T follicular helper cell (primary cell): ENCODE results near the gene DENND5B.
"Not testable (repeated sequence)": the region's sequence is repeated elsewhere in the genome, so short reads cannot be mapped to it uniquely, and the experiment has no call there.

Experiments used
- DNase-seq: peaks from one replicate; pipeline ENCODE4 v3.0.0-alpha.2; 2020; ENCODE audit warnings: low read depth
- total RNA-seq, 2 experiments: gene quantifications; one replicate each; lab custom pipeline; 2026; lab: John Stamatoyannopoulos, UW

Gene DENND5B
- 0.09 to 0.12 reads per million in 2 experiments for total RNA-seq

DNA sequence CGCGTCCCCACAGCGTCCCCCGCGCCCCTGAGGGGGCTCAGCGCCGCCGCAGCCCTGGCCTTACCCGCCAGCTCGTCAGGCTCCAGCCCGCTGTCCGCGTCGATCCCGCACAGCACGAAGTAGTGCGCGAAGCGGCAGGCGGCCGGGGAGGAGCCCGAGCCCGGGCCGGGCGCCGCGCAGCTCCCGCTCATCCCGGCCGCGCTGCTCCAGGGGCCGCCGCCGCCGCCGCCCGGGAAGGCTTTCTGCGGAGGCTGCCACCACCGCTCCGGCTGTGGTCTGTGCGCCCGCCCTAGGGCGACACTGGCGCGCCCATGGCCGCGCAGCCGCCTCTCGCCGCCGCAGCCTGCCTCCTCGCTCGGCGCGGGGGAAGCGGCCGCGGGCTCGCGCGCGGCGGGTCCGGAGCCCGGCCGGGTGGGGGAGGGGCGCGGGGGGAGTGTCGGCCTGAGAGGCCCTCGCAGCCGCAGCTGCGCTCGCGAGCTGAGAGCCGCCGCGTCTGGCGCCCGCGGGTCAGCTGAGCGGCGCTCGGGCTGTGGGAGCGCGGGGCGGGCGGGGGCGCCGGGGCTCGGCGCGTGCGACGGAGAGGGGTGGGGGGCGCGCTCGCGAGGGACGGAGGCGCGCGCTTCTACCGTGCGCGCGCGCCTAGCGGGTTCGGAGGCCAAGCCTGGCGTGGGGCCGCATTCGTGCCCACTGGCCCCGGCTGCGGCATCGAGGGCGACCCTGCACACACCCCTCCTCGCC lies at the start of gene DENND5B:
Gene DENND5B, minus strand, starts transcription at position 495 of the 738 bp plus-strand sequence. Its CDS starts 304 bp downstream, at position 191.
- no peak for DNase-seq

DNA sequence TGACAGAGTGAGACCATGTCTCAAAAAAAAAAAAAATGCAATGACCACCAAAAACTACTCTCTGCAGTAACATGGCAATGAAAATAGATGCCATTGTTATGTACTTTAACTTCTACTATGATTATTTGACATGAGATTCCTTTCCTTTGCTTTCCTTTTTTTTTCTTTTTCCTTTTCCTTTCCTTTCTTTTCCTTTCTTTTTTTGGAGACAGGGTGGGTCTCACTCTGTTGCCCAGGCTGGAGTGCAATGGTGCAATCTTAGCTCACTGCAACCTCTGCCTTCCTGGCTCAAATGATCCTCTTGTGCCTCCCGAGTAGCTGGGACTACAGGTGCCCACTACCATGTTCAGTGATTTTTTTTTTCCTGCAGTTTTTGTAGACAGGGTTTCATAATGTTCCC lies 43.7 kb upstream of the DENND5B start:
- DNase-seq, result no peak

DNA sequence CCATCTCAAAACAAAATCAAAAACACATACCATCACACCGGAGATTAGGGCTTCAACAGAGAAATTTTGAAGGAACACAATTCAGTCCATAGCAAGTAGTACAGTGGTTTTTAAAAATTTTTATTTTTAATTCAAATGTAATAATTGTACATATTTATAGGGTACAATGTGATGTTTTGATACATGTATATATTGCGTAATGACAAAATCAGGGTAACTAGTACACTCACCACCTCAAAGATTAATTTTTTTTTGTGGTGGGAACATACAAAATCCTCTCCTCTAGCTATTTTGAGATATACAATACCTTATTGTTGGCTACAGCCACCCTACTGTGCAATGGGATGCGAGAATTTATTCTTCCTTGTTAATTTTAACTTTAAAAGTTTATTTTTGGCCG lies 42.5 kb upstream of the DENND5B start:
- no peak for DNase-seq

DNA sequence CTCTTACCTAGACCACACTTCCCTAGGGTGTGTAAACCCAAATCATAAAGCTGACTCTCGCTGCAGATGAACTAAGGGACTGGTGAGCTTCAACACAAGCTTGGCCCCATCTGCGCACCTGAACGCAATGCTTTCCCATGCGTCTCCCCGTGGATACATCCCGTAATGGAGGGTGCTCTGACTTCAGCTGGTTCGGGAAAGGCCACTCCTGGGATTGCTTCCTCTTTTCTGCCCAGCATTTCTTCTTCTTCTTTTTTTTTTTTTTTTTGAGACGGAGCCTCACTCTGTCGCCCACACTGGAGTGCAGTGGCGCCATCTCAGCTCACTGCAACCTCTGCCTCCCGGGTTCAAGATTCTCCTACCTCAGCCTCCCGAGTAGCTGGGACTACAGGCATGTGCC lies 40.9 kb upstream of the DENND5B start:
- DNase-seq, result no peak

DNA sequence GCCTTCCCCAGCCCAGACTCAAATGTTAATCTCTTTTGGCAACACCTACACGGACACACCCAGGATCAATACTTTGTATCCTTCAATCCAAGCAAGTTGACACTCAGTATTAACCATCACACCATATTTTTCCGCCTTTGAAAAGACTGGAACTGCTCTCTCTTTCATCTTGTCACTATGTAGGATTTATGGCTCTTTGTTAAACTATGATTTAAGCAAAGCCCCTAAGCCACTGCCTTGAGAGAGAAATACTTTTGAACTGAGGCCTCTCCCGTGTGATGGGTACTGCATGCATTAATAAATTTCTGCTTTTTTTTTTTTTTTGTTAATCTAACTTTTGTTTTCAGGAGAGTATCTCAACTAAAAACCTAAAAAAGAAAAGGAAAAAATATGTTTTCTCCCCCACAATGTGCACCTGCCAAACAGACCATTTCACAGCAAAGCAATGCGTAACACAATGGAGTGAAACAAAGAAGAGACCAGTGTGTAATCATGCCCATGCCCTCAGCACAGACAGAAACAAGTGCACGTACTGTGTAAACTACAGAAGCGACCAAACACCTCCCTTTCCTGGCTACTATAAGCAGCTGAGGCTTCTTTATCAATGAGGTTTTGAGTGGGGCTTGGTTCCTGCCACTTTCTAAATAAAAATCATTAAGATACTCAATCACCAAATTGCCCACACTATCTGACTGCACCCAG lies 40.2 kb upstream of the DENND5B start:
- no peak for DNase-seq

DNA sequence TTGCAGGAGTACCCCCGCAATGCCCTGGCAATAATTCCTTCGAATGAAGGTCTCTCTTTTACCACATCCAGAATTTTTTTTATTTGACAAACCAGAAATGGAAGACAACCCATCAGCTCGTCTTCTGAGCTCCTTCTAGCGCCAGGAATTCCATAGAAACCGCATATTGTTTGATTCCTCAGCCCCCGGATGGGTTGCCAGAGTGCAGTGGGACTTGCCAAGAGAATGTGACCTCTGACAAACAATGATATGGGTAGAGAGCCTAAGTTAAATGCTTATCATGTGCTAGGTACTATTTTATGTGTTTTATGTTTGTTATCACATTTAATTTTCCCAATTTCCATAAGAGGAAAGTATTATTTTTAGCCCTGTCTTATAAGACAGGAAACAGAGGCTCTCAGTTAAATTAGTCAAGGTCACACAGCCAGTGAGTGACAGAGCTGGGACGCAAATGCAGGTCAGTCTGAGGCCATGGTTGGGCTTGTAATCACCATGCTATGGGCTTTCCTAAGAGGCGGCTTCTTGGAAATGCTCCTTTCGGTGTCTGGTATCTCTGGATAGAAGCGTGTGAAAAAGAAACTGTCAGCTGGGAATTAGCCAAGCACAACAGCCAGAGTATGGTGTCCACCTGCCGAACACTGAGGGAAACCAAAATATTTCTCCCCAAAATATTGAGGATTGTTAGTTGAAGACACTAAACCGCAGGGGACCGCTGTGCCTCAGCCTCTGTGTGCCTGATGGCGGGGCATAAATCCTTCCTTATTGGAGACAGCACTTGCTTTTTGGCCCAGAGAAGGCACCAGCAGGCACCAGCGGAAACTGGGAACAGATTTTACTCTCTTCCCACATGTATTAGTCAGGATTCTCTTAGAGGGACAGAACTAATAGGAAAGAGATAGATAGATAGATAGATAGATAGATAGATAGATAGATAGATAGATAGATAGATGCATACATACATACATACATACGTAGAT lies 39.1 kb upstream of the DENND5B start:
- DNase-seq, result no peak

DNA sequence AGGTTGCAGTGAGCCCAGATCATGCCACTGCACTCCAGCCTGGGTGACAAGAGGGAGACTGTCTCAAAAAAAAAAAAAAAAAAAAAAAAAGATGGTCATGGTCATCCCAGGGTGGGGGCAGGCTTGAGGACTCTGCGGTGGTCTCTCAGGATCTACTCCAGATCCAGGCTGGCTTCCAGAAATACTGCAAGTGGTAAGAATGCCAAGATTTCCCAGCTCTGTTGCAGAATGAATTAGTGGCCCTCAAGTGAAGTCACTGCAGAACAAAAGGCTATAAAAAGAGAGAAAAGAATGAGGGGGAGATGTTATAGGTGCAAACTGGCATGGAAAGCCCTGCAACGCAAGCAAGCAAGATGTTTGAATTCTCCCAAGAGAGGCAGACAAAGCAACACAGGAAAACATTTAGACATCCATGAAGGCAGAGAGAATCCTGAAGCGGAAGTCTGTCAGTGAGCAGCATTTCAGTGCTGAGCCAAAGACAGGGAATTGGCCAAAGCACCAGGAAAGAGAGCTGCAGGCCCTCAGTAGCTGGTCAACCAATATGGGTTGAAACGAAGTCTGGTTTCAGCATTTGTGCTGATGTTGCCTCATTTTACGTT lies 36.6 kb upstream of the DENND5B start:
- no peak for DNase-seq

DNA sequence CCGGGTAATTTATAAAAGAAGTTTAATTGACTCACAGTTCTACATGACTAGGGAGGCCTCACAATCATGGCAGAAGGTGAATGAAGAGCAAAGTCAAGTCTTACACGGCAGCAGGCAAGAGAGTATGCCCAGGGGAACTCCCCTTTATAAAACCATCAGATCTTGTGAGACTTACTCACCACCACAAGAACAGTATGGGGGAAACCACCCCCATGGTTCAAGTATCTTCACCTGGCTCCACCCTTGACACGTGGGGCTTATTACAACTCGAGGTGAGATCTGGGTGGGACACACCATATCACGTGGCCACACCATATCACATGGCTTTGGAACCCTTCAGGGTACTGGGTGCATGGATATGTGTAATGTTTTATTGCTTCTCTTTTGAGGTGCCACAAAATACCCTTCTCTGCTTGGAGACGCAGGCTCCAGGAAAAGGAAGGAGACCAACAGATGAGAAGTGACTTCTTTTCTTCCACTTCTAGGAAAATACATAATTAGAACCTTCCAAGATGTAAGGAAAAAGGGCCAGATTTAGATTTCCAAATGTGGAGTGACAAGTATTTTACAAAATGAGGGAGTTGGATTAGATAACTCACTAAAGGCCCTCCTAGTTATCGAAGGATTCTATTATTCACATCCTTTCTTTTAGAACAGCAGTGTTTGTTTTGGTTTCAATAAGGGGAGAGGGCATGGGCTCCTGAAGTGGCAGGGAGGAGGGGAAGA lies 35.5 kb upstream of the DENND5B start:
- DNase-seq, result no peak

DNA sequence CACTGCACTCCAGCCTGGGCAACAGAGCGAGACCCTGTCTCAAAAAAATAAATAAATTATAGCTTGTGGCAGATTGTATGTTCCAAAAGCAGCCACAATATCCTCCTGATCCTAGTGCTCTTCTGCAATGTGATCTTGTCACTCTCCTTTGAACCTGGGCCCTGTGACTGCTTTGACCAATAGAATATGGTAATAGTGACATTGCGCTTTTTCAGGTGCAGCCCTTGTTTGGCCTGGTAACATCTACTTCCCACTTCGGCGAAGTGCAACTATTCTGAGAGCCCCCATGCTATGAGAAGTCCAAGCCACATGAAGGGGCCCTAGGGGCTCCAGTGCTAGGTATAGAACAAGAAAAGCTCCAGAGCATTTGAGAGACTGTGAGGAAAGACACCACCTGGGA lies 31.1 kb upstream of the DENND5B start:
- DNase-seq, result no peak

DNA sequence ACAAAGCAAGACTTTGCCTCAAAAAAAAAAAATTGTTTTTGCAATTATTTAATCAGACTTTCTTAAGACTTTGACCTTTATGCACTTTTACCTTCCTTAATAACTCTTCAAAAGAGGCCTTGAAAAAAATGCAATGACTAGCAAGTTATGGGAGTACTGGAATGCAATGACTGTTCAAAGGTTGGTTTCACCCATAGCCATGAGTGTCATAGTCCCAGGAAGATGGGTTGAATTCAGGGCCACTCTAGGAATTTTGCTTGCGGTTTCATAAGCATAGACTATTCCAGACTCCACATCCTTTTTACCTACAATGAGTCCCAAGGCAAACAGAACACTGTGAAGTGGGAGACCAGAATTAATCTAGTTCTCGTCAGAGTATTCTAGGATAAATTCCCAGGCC lies 29.4 kb upstream of the DENND5B start:
- DNase-seq, result no peak

DNA sequence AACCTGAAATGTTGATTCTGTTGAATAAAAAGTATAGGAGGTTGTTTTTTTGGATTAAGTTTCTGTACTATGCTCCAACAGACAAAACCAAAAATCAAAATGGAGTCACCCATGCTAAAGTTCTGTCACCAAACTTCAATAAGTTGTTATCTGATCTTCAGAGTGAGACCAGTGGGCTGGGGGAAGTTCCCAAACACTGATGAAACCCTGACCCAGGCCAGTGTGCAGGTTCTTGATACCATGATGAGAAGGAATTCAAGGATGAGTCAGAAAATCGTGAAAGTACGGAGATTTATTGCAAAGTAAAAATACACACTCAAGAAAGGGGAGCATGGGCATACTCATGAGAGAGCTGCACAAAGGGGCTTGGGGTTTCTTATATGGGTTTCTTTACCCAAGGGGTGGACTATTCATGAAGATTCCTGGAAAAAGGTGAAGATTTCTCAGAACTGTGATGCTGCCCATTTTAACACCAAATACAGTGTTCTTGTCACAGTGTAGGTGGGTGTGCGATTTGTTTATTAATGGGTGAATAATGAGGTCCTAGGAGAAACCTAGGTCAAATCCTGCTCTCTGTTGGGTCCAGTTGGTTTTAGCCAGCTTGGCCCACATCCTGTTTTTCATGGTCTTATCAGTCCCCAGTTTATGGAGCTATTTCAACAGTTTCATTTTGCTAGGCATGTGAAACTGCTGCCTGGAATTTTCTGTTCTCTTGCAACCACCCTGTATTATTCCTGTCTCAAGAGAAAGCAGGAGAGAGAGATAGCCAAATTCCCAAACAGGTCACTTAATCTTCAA lies 27.5 kb upstream of the DENND5B start:
- DNase-seq, result no peak

DNA sequence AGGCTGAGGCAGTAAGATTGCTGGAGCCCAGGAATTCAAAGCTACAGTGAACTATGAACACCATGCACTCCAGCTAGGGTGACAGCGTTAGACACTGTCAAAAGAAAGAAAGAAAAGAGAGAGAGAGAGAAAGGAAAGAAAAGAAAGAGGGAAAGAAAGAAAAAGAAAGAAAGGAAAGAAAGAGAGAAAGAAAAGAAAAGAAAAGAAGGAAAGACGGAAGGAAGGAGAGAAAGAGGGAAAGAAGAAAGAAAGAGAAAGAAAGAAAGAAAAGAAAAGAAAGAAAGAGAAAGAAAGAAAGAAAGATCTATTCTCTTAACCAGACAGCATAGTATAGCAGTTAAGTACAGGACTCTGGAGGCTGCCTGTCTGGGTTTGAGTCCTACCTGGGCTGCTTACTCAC lies 21.9 kb upstream of the DENND5B start:
- no peak for DNase-seq

DNA sequence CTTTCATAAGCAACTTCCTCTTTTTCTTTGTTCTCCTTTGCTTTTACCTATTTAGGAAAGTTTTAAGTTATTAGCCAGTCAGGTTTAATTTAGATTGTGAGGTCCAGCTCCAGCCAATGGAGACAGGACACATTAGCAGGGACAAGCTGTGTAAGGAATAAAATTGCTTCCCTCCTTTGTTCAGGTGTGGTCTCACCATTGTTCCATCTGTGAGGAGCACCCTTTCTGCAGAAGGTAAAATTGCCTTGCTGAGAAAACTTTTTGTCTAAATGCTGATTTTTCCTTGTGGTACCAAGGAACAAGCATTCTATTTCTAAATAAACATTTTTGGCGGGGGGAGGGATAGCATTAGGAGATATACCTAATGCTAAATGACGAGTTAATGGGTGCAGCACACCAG lies 17.4 kb upstream of the DENND5B start:
- not testable (repeated sequence) for DNase-seq

DNA sequence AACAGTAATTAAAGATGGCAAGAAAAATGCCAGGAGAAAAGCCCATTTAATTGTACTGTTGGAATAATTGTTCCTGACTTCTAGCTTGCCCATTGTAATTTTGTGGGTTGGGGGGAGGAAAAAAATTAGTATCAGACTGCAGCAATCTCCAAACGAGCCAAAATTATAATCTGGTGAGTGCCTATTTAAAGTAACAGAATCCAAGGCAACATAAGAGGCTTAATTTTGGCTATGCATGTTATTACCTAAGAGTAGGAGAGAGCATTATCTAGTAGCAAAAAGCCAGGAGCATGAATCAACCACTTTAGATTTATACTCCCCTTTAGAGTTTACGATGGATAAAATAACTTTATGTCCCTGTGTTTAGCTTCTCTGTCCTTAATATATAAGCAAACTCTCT lies 14.6 kb upstream of the DENND5B start:
- no peak for DNase-seq

DNA sequence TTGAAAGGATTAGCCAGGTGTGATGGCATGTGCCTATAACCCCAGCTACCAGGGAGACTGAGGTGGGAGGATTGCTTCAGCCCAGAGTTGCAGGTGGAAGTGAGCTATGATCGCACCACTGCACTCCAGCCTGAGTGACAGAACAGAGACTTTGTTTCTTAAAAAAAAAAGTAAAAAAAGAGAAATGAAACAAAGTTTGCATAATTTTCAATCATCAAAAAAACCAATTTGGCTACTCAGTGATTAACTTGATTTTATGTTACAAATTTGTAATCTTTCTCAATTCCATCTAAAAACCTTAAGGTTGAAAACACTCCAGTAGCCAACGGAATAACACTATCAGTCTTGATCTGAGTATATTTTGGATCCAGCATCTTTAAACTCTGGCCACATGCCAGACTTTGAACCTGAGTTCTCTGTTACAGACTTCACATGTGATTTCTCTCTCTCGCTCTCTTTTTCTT lies 12.6 kb upstream of the DENND5B start:
- DNase-seq, result no peak

DNA sequence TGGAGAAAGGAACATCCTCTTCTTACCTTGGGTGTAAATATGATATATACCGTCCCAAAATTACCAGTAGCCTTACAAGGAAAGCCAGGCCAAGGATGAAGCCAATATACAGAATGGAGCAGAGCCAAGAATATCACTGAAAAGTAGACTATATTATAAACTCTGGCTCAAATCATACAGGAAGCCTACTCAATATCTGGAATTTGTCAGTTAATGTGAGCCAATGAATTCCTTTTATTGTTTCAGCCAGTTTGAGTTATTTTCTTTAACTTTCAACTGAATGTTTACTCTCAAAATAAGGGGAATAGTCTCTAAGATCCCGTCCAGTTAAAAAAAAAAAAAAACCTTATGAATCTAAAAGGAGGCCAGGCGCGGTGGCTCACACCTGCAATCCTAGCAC lies 9.8 kb upstream of the DENND5B start:
- DNase-seq, result no peak

DNA sequence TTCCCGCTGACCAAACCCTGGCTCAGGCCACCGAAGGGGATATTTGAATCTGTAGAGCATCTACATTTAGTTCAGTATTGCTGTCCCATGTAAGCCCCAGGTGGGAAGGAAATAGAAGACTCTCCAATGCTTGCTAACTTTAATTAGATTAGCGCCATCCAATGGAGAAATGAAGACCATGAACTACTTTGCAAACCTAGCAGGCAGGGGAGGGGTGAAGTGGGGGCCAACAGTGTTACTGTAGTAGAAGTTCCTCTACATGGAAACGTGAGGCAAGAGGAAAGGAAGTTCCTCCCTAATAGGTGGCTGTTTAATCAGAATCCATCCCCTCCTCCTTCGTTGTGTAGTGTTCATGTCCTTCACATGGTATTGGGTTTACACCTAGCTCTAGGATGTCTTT lies 9.3 kb upstream of the DENND5B start:
- no peak for DNase-seq

DNA sequence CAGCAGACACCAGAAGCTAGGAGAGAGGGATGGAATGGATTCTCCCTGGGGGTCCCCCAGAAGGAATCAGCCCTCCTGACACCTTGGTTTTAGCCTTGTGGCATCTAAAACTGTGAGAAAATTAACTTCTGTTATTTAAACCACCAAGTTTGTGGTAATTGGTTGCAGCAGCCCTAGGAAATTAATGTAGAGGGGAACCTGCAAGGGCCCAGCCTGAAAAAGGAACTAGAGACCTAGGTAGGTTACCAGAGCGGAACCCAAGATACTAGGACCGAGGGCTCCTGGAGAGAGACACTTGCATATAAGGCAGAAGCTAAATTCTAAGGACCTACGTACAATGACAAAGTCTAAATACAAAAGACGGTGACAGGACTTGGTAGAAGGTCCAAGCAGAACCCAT lies 8.1 kb upstream of the DENND5B start:
- DNase-seq, result no peak

DNA sequence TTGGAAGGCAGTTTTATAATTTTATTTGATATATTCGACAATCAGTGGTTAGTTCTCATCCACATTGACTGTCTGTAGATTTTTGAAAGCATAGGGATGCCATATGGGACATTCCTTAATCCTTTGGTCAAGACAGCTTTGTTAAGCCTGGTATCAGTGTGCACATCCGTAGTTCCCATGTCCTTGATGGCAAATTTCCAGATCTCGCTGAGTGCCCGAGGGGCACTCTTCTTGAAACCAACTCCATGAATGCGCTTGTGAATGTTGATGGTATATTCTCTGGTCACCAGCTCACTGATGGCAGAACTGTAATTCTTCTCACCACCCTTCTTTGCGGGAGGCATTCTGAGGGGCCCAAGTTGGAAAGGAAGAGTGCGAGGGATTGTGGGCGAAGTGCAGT lies 6.1 kb upstream of the DENND5B start:
- no peak for DNase-seq

DNA sequence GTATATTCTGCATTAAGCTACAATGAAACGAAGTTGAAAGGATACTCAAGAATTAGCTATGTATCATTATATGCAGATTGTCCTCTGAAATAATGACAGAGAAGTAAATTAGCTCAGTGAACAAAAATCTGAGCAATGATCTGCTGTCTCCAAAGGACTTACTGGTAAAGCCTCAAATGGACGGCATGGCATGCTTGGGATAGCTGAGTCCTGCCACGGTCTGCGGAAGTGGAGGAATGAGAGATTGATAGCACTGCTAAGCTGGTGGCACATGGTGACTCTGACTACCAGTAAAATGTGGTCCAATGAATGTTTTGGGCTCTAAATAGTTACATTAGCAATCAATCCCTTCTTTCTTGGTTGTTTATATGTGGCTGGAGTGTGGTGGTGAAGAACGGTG lies 3.7 kb upstream of the DENND5B start:
- no peak for DNase-seq
